Keratinocyte (primary cell): ENCODE results near the gene AQR.

Source experiments
- EZH2 ChIP-seq: IDR thresholded peaks from one replicate; pipeline ENCODE4 v1.6.1; 2012; ENCODE audit warnings: inconsistent platforms, mild to moderate bottlenecking, low read length, moderate library complexity
- TF ChIP-seq, protein P1 (sequence below), 3 experiments: IDR thresholded peaks in 1 of 3; conservative IDR thresholded peaks in 1 of 3; optimal IDR thresholded peaks in 1 of 3; 2 replicates in 2 of 3; 3 replicates in 1 of 3; pipeline versions ENCODE3 to v1.5.1; 2011; ENCODE audit warnings: low read length in 3 of 3, mild to moderate bottlenecking in 3 of 3, moderate library complexity in 2 of 3, control low read depth in 1 of 3, inconsistent platforms in 1 of 3; ENCODE audit not compliant: insufficient read depth in 2 of 3; ENCODE audit errors: extremely low read depth in 1 of 3

GRCh38 chr15:34984889-34985630 is 15.5 kb upstream of the AQR start:
- TF ChIP-seq, protein P1, sequence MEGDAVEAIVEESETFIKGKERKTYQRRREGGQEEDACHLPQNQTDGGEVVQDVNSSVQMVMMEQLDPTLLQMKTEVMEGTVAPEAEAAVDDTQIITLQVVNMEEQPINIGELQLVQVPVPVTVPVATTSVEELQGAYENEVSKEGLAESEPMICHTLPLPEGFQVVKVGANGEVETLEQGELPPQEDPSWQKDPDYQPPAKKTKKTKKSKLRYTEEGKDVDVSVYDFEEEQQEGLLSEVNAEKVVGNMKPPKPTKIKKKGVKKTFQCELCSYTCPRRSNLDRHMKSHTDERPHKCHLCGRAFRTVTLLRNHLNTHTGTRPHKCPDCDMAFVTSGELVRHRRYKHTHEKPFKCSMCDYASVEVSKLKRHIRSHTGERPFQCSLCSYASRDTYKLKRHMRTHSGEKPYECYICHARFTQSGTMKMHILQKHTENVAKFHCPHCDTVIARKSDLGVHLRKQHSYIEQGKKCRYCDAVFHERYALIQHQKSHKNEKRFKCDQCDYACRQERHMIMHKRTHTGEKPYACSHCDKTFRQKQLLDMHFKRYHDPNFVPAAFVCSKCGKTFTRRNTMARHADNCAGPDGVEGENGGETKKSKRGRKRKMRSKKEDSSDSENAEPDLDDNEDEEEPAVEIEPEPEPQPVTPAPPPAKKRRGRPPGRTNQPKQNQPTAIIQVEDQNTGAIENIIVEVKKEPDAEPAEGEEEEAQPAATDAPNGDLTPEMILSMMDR (optimal IDR thresholded peaks at IDR 0.05 in 1 of 3, IDR thresholded peaks at IDR 0.05 in 1 of 3, conservative IDR thresholded peaks at IDR 0.05 in 1 of 3; ENCODE audit: extremely low read depth in 1 of 3, insufficient read depth in 2 of 3, low read length in 3 of 3), result no peak
- no peak for TF ChIP-seq EZH2
